SKM-1 (cell line): Measurements from ENCODE around the gene OSM.

Source experiments
- DNase-seq: peaks from one replicate; lab custom pipeline; 2025; ENCODE audit not compliant: unreplicated experiment; lab: John Stamatoyannopoulos, UW

The OSM gene

DNA sequence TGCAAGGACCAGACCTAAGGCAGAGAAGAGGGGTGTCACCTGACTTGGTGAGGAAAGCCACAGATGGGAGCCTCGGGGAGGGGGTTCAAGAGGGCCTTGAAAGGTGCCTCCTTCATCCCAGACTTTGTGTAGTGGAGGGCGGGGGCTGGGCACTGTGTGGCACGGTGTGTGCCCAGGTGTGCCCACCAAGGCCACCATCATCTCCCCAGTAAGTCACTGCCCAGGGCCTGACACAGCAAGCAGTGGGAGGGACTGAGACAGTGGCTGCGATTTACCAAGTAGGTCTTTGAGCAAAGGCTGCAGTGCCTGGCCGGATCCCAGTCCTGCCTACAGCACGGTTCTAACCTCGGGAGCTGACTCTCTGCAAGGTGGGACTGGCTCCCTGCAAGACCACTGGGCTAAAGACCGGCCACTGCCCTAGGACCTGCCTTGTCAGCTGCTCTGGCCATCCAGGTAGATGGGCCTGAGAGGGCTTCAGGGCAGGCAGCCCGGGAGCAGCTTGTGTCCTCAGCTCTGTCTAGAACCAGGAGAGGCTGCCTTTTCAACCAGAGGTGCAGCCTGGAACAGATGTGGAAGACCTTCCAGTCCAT lies 1.4 kb downstream of the OSM start:
- no peak for DNase-seq

DNA sequence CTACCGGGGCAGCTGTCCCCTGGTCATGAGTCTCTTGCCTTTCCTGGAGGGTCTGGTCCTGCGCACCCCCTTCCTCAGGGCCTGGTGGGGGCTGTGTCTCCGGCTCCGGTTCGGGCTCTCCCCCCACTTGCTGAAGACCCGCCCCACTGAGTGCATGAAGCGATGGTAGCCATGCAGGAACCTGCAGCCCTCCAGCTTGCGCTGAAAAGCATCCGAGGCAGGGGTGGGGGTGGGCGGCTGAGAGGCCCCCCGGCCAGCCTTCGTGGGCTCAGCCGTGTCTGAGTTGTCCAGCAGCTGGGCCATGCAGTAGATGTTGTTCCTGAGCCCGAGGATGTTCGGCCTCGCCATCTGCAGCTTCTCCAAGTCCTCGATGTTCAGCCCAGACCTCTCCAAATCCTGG lies 2.8 kb downstream of the OSM start:
- DNase-seq, result no peak

DNA sequence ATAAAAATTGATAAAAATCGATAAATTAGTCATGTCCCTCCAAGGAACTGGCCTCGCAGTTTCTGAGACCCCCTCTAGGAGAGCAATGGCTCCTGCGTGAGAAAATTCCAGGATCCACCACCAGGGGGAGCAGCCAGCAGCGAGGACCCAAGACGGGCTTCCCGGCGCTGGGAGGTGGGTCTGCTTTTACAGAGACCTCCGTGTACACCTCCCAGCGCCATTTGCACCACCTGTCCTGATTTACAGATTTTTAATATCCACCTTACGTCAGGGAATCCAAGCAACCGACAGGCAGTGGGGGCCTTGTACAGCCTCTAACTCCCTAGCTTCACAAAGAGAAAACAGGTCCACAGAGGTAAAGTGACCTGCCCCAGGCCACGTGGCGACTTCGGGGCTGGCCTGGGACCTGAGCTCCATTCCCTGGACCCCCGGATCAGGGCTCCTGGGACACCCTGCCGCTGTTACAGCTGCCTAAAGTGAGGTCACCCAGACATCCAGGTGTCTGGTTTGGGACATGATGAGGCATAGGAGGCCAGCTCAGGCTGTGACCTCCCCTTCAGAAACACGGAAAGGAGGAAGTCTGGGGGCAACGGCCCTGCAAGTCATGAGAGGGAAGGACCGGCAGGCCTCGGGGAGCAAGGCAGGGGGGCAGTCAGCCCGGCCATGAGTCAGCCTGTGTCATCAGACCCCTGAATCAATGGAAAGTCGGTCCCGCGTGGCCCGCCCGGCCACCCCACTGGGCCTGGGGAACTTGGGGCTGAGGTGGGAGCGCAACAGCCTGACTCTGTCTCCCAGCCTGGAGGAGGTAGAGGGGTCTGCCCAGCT lies 3.5 kb downstream of the OSM start:
- peak; percentile 45 for DNase-seq

DNA sequence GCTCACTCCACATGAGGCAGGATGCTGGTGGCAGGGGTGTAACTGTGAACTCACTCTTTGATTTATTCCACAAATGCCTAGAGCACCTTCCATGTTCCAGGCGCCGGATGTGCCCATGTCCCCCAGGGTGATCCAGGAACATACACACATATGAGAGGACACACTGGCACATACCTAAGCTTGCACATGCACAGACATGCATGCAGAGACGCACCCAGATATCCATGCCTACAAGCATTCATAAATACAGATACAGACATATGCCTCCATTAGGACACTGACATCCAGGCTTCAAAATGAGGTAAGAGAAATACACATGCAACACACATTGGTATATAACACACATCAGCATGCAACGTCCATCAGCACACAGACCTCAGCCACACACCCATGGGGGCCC lies 4.5 kb downstream of the OSM start:
- no peak for DNase-seq

DNA sequence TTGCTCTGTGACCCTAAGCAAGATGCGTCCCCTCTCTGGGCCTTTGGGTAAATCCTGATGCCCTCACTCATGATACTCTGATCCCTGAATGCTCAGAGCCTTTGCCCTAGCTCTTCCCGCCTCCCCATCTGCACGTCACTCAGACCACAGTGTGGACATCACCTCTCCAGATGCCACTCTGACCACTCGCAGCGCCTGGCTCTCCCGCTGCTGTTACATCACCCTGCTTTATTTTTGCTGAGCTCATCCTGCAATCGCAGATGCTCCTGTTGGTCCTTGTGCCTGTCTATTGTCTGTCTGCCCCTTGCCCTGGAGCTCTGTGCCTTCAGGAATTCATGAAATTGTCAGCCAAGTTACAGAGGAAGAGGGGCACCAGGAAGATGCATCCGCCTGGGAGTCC lies 5.5 kb downstream of the OSM start:
- peak; percentile 15 for DNase-seq

DNA sequence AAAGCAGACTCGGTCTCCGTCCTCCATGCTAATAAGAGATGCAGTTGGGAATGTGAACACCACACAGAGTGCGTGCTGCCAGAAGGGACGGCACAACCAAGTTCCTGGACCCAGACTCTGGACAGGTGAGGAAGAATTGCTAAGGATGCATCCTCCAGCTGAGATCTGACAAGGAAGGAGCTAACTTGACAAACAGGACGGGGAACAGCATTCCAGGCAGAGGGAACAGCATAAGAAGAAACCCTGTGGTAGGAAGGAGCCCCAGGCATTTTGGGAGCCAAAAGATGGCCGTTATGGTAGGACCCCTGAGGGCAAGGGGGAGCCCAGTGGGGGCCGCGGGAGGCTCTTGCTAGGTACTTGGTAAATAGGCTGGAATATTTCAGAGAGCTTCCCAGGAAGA lies 6.0 kb downstream of the OSM start:
- DNase-seq, result no peak

DNA sequence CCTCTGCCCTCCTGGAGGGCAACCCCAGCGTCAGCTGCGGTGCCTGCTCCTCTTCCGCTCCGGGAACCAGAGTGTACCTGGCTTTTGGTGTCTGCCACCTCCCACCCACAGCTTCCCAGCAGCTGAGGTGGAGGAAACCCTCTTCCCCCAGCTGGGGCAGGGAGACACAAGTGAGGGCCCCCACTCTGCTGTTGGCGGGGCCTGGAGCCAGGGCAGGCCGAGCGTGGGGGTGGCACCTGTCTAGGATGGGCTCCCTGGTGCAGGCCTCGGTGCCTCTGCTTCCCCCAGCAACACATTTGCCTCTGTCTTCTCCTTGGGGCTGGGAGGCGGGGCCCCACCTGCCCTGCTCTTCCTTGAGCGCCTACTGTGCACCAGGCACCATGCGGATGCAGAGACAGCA lies 6.4 kb downstream of the OSM start:
- no peak for DNase-seq

DNA sequence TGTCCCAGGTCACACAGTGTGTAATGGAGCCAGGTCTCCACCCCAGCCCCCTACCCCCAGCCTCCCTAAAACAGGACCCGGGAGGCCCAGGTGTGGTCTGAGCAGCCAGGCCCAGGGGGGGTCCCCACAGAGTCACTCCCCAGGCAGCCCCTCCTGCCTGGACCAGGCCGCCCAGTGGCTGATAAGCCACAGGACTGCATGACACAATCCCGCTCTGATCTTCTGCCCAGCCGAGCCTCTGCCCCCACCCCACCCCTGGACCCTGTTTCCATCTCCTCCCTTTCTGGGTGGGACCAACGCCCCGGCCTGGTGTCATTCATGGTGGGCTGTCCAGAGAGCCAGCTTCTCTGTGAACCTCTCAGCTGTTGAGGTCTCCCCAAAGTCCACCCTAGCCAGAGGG lies 12.3 kb downstream of the OSM start:
- DNase-seq, result no peak

DNA sequence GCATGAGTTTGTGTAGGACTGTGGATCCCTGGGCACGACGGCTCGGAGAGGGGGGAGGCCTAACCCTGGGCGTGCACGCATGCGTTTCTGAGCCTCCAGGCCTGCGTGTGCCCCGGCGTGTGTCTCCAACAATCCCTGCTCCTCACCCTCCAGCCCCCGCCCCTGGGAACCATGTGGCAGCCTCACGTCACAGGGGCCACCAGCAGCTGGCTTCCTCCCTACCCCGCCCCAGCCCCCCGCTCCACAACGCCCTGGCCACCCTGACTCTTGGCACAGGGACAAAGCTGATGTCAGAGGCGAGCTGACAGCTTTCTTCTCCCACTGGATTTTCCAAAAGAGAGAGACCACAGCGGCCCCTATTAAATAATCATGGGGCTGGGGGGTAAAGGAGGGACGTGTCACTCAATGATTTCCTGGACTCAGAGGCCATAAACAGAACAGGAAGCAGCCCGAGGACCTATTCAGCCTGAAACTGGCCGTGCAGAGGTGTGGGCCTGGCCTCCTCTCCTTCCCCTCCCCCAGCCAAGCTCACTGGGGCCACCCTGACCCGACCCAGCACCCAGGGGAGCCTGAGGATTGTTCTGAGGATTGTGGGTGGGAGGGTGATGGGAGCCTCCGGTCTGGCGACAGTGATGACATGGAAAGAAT lies 13.3 kb downstream of the OSM start:
- DNase-seq, result no peak

DNA sequence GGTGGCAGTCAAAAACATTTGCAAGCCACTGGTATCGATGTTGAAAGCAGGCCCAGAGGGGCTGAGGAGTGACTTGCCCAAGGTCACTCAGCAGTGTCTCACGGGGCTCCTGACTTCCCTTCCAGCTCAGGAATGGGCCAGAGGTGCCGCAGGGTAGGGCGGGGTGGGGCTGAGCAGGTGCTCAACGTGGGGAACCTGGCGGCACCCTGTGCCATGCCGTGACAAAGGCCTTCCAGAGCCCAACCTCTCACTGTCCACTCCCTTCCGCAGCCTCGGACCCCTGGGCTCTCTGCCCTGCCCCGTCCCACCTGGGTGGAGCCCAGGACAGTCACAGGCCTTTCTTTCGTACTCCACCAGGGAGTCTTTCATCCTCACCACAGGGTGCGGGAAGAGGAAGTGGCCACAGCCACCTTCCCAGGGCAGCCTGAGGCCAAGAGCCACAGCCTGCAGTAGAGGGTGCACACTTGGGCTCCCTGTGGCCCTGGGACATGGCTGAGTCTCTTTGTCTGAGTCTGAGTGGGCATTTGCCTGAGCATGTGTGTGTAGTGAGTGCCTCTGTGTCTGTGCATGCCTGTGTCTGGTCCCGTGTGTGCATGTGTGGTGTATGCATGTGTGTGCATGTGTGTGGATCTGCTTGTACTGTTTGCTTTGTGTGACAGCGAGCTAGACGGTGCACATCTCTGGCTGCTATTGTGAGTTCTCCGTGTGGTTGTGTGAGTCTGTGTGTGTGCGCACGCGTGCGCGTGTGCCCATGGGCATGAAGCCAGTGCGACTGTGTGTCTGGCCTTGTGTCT lies 14.0 kb downstream of the OSM start:
- no peak for DNase-seq

DNA sequence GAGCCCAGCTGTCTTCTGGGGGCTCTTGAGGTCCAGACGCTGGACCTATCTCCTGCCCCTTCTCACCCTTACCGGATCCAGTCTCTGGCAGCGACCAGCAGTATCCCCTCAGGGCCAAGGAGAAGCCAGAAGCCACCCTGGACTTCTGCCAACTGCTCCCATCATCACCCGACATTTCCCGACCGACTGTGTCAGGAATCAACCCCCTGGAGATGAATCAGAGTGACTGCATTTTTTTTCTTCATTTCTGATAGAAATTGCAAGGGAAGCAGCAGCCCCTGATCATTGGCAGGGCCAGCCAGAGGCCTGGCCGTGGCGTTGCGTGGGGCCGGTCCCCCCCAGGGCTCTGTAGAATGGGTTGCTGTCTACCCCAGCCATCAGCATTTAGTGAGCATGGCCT lies 14.9 kb downstream of the OSM start:
- DNase-seq, result no peak

DNA sequence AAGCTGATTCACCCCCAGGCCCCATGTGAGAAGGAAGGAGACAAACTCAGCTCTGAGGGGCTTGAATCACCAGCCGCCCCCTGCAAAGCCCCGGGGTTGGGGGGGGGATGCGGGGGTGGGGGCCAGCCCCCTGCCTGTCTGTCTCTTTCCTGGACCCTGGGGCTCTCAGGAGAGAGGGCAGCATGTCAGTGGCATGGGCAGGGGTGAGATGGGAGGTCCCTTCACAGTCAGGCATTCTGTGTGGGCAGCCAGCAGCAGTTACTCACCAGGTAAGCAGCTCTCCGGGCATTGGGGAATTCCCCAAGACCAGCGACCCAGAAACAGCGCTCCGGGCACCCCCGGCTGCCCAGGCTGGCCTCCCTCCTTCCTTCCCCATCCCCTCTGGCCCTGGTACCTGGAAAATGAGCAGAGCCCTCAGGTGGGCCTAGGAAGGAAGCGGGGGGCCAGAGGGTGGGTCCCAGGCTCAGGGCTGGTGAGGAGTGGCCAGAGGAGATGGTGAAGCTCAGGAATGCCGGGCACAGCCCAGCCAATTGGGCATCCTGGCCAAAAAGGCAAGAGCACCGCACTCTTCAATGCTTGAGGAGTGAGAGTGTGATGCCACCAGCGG lies 15.9 kb downstream of the OSM start:
- DNase-seq, result no peak

DNA sequence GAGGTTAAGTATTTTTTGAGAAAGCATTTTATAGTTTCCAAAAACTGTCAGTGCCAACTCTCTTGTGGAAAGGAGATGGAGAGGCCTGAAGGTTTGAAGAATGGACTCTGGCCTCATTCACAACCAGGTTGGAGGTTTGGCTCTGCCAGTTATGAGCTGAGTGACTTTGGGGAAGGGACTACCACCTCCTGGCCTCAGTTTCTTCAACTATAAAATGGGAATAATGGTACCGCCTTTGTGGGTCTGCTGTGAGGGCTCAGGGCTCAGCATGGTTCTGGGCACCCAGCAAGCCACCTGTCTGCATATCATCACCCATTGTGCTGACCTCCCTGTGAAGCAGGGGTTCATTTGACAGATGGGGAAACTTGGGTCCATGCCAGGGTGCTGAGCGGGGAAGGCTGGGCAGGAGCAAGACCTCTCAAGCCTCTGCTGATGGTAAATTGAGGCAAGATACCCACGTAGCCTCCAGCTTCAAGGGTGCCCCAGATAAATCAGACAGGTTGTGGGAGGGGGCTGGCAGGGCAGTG lies 16.5 kb downstream of the OSM start:
- no peak for DNase-seq

DNA sequence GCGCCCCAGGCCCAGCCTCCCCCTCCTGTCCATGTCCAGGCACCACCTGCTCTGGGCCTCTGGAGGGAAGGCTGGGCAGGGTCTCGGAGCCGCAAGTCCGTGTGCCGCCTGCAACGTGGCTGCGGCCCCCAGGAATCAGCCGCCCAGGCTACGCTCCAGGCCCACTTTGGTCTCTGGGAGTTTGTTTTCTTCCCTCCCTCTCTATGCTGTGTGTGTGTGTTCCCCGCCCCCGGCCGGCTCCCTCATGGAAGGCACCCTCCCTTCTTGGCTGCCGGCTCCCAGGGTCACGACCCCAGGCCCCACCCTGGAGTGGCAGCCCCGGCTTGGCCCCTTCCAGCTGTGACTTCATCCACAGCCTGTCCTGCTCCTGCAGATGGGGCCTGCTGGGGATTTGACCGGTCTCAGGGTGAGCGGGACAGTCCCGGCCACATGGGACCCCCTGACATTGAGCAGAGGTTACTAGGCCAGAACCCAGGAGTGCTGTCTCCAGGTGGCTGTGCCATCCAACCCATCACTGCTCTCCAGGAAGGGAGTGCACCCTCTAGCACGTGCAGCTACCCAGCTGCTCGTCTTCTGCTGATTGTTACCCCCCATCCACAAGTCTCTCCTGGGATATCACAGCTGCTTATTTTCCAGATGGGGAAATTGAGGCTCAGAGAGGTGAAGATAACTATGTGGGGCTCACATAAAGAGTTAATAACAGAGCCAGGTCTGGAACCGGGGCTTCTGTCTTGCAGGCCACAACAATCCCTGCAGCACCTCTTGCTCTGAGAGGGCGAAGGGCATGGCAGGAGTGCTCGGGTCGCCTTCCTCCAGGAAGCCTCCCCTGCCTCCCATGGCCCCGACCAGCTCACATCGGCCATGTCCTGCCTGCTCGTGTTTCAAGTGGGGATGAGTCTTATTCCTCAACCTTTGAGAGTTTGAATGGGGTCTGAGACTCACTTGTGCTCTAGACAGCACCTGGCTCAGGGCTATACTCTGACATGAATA lies 17.3 kb downstream of the OSM start:
- DNase-seq, result no peak

DNA sequence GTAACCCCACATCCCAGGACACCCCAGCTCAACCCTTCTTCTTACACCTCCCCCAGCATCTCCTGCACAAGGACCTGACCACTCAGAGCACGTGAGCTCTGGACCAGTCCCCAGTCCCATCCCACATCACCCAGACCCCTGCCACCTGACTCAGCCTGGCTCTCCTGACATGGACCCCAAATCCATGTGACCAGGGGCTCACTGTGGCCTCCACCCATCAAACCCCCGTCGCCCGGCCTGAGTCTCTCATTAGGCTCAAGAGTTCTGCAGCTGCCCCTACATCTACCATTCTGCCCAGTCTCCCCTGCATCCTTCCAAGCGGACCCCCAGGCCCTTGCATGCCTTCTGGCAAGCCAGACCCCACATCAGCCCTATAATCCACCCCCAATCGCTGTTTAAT lies 18.2 kb downstream of the OSM start:
- no peak for DNase-seq

DNA sequence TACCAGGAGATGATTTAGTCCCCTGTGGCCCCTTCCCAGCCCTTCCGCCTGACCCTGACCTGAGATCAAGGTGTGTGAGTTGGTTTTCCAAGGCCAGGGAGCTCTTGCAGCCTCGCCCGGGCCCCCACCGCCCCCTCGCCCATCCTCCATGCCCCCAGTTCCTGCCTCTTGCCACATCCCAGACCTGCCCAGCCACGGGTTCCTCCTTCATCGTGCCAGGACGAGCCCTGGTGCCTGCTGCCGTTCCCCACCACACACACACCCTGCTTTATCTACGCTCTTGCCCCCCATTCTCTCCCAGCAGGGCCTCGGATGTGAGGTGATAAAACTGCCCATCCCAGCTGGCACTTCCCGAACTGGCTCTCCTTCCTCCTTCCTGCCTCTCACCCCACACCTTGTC lies 18.7 kb downstream of the OSM start:
- DNase-seq, result no peak

DNA sequence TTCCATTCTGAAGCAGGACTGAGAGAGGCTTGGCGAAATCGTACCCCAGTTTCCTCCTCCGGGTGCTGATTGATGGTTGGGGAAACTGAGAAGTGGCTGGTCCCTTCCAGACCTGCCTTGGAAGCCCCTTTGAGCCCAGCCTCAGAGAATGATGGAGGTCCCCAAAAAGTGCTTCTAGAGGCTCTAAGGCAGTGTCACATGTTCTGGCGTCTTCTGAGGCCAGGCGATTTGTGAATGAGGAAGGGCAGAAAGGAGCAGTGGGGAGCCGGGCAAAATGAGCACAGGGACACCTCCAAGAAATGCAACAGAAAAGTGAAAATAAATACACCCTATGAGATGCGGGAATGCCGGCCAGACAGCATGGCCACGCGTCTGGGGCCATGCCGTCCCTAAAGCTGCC lies 19.1 kb downstream of the OSM start:
- no peak for DNase-seq

DNA sequence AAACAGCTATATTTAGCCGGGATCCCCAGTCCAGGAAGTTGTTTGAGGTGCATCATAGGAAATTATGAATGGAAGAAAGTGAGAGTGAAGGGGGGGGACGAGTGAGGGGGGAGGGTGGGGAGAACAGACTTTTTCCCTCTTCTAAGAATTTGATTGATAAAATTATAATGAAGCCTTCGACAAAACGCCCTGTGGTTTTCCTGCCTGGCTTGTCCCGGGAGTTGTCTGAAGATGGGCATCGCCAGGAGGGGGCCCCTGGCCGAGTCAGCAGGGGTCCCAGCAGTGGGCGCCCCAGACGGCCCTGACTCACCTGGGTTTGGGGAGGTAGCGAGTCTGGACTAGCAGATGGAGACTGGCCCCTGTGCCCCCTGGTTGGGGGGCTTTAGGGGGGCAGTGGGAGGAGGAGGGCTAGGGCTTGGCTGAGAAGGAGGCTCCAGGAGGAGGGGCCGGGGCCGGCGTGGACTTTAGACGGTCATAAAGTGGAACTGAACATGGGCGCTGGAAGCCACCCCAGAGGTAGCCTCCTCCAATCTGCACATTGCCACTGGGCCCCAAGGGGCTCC lies 19.8 kb downstream of the OSM start:
- no peak for DNase-seq

DNA sequence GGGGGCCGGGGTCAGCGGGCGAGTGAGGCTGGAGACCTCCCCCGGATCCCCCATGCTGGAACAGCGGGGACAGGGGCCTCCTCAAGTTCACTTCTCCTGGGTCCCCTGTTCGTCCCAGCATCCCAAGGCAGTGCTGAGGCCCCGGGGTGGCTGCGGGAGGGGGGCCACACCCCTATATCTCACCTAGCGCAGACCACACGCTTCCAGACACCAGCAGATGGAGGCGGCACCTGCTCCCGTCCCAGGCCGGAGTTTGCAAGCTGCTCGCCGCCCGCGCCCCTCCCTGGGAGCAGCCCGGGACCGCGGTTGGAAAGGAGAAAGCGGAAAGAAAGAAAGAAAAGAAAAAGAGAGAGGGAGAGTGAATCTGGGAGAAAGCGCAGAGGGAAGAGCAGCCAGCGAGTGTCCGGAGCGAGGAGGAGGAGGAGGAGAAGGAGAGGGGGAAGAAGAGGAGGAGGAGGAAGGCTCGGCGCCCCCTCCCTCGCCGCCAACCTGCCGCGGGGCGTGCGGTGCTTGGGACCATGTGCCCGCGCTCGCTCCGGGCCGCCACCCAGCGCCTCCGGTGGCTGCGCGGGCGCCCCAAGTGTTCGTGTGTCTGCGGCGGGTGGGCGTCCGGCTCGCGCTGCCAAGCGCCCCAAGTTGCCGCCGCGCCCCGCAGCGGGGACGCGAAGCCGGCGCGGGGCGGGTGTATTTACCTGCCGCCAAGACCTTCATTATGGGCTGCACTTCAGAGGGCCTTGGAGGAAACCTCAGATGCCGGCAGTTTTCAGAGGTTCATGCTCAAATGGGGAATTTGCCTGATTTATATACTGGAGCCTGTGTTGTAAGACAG lies 20.5 kb downstream of the OSM start, which contains the start of gene LIF:
Gene LIF (minus strand): TSS at position 775 of the 829 bp plus-strand sequence. CDS start 64 bp downstream, at position 711.
- DNase-seq, result no peak
